NCI-H2196 treated with DMSO at 0.1 percent for 48 hours (cell line): ENCODE measurements around the gene C1orf198.

Source experiments
- DNase-seq: peaks from one replicate; lab custom pipeline; 2025; ENCODE audit not compliant: unreplicated experiment; lab: John Stamatoyannopoulos, UW

C1orf198 gene

DNA sequence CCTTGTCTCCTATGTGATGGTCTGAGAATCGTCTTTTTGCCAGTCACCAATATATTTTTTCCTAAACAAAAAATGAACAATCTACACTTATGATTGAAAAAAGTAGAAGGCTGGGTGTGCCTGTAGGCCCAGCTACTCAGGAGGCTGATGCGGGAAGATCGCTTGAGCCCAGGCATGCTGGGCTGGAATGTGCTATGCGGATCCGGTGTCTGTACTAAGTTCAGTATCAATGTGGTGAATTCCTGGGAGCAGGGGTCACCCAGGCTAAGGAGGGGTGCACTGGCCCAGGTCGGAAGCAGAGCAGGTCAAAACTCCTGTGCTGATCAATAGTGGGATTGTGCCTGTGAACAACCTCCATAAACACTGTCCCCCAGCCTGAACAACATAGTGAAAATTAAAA lies 25.7 kb upstream of the C1orf198 start:
- no peak for DNase-seq

DNA sequence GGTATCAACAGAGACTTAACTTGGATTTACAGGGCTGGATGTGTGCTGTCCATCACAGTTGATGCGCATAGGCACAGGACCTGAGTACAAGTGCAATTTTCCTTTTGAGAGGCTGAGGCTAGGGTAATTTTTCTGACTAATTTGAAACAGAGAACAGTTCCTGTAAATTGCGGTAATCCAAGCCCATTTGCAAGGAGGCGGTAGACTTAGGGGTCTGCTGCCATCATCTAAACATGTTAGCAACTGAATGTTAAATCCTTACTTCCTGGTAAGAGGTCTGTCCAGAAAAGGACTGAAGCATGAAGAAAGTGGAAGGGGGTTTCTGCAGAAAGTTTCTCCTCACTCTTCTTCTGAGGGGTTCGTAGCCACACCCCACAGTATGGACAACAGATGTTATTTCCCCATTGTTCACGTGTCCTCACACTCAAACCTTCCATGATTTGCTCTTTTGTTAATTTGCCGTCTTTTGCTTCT lies 23.7 kb upstream of the C1orf198 start:
- DNase-seq: no peak

DNA sequence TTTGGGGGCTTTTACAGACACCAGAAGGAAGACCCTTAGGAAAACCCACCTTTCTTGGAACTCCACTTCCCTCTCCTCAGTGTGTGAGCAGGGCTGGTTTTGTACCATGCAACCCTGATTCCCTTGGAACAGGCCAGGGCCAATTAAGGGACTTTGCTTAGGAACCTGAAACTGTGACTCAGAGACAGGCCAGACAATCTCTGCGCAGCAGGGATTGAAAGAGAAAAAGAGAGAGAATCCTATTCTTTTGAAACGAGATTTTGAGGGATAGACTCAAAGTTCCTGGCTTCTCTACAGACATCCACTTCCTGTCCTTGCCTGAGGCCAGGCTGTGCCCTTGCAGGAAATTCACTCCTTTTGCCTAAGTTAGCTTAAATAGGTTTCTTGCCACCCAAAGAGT lies 23.1 kb upstream of the C1orf198 start:
- no peak for DNase-seq

DNA sequence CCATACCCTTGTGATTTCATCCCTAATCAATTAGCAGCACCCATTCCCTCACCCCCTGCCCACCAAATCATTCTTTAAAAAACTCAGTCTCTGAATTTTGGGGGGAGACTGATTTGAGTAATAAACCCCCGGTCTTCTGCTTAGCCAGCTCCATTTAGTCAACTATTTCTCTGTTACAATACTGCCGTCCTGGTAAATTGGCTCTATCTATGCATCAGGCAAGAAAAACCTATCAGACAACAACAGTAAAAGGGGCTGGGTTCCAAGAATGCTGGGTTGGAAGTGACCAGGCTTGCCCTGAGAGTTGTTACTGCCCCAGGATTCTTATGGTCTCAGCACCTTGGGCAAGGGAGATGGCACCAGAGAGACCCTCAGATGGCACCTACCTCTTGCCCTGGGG lies 16.3 kb upstream of the C1orf198 start:
- no peak for DNase-seq

DNA sequence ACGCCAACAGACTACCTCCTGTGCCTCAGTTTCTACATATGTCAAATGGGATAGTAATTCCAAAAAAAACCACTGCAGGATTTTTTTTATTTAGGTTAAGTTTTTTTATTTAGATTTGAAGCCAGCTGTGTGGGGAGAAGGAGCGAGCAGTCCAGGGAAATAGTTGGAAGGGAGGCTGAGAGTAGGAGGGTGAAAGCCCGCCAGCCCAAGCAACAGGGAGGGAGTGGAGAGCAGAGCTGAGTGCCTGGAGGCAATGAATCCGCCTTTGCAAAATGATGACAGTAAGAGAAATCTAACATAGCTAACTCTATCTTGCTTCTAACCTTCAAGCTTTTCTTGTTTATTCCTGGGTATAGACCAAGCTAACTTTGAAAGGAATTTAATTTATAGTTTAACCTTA lies 15.6 kb upstream of the C1orf198 start:
- no peak for DNase-seq

DNA sequence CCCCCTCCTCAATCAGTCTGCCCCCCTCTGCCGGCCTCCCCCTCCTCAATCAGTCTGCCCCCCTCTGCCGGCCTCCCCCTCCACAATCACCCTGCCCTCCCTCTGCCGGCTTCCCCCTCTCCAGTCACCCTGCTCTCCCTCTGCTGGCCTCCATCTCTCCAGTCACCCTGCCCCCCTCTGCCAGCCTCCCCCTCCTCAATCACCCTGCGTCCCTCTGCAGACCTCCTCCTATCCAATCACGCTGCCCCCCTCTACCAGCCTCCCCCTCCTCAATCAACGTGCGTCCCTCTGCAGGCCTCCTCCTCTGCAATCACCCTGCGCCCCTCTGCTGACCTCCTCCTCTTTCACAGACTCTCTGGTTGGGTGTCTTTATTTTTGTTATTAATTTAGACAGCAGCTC lies 11.5 kb upstream of the C1orf198 start:
- no peak for DNase-seq

DNA sequence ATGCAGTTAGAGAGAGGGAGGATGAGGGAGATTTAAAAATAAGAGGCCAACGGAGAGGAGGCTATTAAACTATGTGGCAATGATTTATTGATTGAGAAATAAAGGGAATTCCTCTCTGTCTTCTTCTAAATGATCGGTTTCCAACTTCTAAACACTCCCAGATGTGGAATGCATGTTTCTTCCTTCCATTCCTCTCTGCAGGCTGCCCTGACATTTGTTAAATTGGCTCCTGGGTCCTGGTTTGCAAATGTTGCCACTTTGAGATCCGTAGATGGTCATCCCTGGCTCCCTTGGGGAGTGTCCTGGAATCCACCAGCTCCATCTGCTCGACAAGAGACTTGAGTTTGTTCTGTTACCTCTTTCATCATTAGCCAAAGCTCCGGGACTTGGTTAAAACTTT lies 10.3 kb upstream of the C1orf198 start:
- no peak for DNase-seq

DNA sequence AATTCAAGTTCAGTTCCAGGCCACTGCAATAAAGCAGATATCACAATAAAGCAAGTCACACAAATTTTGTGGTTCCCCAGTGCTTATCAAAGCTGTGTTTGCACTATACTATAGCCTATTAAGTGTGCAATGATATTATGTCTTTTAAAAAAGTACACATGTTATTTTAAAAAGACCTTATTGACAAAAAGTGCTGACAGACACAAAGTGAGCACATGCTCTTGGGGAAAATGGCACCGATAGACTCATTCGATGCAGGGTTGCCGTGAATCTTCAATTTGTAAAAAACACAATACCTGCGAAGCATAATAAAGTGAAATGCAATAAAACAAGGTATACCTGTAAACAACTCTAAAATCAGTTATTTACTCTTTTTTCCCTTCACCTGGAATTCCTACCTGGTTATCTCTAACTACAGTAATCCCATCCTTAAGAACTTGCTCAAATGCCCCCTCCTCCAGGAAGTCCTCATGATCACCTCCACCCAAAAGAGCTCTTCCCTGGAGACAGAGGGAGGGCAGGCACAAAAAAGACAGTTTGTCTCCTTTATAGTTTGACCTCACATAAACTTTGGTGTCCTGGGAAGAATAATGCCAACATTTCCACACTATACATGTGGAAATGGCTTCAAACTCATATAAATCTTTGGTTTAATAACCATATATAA lies 9.7 kb upstream of the C1orf198 start:
- DNase-seq: no peak

DNA sequence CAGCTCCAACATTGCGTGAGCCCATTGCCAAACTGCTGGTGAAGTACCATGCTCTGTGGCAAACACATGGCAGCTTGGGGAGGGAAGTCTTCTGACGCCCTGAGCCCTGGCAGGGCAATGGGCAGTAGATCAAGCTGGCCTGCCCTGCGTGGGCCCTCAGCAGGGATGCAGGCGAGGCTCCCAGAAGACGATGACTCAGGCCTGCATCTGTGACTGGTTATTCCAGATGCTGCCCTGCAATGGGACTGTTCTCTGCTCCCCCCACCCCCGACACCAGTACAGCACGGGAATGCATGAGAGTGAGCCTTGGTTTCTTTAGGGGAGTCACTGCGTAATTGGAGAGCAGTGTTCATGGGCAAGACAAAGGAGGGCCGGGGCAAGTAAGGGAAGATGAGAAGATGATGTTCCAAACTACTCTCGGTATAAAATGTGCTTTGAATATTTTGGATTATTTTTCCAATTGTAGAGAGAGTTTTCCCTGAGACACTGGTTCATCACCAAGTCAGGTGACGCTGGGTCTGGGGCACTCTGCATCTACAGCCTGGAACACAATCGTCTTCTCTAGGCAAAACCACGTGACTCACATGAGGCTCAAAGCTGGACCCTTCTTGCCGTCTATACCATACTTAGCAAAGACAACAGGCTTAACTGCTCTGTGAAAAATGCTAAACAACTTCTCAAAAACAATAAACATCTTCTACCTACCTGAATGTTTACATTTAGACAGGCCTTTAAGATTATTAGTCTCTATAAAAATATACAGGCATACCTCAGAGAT lies 9.0 kb upstream of the C1orf198 start:
- no peak for DNase-seq

DNA sequence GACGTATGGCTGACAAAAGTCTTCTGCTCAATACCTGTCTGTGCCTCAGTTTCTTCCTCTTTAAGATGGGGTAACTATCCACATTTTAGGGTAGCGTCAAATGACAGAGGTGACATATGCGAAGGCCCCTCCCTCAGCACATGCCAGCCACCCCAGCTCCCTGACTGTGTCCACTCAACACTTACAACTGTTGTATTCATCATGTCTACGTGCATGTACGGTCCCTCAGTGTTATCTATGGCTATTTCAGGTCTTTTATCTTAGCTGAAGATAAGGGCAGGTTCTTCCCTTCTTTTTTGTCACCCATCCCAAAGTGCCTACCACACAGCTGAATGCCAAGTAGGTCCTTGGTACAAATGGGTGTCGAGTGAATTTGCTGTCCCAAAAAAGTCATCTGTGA lies 8.3 kb upstream of the C1orf198 start:
- DNase-seq: no peak

DNA sequence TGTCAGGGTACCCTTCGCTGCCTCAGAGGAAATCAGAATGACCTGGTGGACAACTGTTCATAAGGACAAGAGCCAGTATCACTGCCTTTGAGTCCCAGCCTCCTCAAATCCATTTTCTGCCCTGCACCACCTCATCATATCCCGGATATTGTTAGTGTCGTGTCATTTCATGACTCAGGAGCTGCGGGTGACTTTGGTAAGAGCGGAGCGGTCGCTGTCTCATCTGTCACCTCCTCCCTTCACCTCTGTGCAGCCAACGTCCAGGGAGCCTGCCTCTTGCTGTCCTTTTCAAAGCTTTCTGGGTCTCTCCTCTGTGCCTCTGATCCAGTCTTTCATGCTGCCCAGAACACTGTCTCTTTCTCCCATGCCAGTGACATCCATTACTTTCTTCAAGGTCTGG lies 7.0 kb upstream of the C1orf198 start:
- no peak for DNase-seq

DNA sequence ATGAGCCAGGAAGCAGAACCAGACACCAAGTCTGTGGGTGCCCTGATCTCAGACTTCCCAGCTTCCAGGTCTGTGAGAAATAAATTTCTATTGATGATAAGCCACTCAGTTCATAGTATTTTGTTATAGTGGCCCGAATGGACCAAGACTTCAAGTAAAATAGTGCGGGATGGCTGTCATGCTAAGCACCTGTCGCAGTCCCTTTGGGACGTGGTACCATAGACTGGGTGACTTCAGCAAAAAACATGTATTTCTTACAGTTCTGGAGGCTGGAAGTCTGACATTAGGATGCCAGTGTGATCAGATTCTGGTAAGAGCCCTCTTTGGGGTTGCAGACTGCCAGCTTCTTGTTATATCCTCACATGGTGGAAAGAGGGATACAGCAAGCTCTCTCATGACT lies 2.6 kb upstream of the C1orf198 start:
- DNase-seq: no peak

DNA sequence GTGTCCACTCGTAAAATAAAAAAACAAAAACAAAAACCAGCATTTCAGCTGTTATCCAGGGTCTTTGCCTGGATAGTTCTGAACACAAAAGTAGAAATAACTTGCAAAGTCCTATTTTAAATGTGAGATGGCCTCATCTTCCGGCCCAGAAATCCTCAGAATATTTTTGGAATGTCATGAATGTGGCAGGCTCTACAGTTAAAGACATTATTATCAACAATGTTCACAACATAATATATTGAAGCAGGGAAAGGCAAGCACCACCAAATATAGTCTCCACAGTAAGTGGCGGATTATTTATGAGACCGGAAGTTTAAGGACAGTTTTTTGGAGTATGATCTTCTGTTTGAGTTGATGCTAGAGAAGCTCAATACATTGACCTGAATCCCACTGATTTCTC lies 1.2 kb upstream of the C1orf198 start:
- DNase-seq: no peak

DNA sequence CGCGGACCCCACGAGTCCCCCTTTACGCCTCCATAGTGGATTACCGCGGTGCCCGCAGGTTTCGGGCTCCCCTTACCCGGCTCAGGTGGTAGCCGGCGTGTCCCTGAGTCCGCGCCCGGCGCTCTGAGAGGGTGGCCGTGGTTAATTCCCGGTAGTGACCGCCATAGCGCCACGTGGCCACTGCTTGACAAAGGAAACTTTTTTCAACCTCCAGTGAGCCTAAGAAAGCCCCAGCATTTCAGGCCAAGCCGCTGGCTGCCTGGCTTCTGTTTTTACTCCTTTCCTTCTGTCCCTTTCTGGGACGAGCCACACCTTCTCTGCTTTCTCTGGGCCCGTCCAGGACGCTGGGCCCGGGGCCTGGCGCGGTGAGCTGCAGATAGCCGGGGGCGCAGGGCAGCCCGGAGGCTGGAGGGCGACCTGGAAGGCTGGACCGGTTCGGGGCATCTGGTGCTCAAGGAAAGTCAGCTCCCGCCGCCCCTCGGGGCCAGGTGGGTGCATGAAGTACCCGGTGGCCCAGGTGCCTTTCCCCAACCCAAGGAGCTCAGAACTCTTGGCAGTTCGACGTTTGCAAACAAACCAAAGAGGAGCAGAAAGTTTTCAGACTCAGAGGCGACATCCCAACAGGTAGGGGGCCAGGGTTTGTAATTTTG lies 540 bp upstream of the C1orf198 start:
- DNase-seq: no peak

DNA sequence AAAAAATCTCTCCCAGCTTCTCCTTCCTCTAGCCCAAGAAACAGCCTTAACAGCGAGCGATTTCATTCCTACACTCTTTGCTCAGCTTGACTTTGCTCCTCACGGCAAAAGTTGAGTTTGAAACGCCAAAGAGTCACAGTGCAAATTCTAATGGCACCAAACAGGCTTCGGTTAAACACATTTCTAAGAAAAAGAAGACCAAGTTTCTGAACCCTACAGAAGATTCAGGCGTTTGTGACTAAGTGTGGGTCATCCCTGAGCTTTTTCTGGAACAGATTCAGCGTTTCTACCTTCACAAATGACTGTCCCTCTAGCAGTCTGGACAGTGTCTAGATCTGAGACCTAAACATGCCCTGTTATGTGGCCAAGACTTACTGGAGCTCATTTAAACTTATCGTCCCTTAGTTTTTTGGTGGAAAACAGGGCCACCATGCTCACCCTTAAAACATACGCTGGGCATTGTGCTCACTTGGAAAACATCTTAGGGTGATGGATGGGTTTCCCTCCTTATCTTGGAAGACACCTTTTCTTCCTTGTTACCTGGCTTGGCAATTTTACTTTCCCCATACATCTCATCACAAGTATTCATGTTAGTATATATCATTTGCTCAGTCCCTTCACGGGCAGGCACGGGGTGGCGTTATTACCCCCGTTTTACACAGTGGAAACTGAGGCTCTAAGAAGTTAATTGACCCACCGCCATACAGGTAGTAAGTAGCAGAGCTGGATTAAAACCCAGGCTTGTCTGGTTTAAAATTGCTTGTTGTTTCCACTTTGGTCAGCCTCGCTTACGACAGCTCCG lies 1.0 kb downstream of the C1orf198 start:
- no peak for DNase-seq

DNA sequence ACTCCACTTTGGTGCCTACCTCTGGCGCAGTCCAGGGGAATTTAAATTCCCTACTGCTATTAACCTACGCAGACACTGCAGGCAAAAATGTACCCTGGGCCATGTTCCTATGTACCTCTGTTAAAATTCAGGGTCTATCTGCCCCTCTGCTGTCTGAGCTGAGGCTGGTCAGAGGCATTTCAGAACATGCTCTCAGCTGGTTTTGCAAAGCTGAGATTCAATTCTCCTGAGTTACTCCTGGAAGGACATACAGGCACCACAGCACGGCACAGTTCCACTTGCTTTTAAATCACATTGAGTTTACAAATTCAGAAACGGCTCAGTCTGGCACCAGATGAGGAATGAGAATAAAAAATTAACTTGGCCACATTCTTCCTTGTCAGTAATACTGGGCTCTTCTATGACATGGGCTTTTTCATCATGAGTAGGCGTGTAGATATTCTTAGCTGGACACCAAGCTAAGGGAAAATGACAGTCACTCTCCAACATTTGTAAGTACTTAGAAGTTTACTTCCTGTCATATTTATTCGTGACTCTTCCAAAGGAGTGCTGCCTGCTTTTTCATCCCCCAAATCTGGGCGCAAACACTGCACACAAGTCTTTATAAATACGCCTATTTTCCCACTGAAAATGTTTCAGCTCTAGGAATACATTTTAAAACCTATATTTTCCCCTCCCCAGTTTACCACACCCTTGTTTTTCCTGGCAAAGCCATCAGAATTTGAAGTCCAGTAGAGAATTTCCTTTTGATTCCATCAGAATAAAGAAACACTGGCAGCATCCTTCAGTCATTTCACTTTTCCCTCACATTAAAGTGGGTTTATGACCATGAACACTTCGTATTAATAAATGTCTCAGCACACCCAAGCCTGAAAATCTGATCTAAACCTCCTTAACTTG lies 1.9 kb downstream of the C1orf198 start:
- DNase-seq: no peak

DNA sequence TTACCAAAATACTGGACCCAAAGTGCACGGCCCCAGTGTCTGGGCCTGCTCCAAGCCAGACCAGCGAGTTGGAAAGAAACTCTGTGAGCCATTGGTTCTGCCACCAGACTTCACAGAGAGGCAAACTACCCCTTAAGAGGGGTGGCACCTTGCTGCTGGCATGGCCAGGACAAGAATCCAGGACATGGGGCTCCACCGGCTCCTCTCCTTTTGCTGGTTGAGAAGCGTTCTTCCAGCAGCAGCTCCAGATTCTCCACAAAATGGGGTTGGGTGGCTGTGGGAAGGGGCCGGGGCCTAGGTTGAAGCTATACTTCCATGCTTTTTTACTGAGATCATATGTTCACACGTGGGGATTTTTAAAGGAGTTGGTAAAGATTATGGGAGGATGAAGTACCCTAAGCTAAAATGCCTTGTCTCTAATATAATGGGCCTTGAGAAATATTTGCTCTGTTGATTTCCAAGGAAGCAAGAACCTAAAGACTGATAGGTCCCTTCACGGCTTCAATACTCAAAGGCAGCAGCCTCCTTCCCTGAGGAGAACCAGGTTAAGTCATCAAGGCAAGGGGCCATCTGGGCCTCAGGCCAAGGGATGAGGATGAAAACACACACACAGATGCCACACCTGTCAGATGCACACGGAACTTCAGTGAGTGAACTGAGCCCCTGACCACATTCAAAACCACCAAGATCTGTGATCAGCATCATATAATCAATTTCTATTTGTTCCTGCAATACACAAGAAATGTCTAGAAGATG lies 3.1 kb downstream of the C1orf198 start:
- DNase-seq: no peak

DNA sequence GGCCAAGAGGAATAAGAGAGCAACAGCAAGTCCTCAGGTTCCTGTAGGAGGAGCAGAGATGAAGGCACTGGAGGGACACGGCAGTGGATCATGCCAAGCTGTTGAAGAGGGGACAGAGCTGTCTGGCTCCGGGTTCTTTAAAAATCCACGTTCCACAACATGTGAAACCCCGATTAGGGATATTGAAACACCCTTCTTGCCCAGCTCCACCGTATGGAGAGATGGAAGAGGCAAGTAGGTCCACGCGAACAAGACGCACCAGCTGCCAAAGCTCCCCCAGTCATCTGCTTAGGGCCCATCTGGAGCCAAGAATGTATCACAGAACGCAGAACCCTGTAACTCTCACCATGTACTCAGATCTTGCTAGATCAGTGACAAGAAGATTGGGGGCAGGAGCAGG lies 3.9 kb downstream of the C1orf198 start:
- DNase-seq: no peak

DNA sequence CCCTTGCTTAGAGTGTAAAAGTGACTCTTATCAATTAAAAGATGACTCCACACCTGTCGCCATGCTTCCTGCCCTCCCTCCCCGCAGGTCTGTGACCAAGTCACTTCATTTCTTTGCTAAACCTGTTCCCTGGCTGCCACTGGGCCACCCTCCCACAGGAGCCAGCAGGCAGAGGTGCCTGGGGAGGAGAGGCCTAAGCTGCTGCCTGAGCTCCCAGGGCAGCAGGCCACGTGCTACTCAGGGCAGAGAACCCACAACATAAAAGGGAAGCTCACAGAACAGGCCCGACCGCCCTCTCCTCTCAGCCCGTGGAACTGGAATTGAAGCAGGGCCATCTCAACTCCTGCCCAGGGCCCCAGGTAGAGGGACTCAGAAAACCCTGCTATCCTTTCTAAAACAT lies 4.9 kb downstream of the C1orf198 start:
- no peak for DNase-seq
